ENCODE results near the gene ABCB10. TPM values are rescaled to one million over a fixed set of nuclear protein-coding genes. Genes with fewer than 3 reads are reported as not detected.
"Not testable (repeated sequence)": the region's sequence is repeated elsewhere in the genome, so short reads cannot be mapped to it uniquely, and the experiment has no call there.

The ABCB10 gene
- total RNA-seq, 1 donor from 2014 or later, result 18.8 TPM

DNA sequence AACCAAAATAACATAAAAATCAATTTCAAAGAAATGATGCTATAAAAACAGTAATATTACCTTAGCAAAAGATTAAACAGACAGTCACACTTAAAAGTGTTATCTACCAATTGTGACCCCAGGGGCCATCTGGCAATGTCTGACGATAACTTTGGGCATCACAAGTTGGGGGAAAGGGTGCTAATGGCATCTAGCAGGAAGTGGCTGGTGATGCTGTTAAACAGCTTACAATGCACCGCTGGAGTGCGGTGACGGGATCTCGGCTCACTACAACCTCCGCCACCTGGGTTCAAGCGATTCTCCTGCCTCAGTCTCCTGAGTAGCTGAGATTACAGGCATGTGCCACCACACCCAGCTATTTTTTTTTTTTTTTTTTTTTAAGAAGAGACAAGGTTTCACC is 78.0 kb downstream of the ABCB10 start:
- FAIRE-seq, result no peak
- DNase-seq (ENCODE audit: low spot score in 2 of 2), result no peak

DNA sequence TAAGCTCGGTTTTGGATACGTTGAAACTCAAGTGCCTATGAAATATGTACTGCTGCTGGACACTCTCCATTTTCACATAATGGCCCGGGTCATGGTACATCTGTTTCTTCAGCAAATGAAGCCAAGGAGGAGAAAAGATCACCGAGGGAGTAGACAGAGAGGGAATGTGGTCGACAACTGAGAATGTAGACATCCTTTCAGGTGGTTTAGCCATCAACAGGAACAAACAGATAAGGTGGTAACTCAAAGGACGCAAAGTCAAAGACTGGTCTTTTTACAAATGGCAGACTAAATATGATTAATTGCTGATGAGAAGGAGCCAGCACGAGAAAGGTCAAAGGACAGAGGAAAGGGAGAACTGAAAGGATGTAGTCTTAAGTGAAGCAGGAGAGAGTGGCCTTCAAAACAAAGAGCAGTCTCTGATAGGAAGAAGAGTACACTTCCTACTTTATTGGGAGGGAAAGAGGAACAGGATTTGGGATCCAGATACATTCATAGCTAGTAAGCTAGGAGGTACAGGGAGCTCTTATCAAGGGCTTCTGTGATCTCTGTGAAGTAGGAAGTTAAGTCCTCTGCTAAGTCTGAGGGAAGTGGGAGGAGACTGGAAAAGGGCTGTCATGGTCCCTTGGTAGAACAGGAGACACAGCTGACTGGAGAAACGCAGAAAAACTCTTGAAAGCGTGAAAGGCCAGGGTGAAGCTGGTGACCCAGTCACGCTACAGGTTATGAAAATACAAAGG is 78.7 kb downstream of the ABCB10 start:
- DNase-seq (ENCODE audit: low spot score in 2 of 2) (no peak), FAIRE-seq (no peak)

DNA sequence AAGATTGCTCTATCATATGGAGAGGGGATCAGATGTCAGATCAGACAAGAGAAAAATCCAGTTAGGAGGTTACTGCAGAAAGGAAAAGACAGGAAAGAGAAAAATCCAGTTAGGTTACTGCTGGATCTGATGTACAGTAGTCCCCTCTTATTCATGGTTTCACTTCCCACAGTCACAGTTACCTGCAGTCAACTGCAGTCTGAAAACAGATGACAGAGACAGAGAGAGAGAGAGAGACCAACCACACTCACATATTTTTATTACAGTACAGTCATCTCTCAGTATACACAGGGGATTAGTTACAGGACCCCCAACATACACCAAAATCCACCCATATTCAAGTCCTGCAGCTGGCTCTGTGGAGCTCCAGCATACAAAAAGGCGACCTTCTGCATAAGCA is 79.7 kb downstream of the ABCB10 start:
- DNase-seq (ENCODE audit: low spot score in 2 of 2) (no peak), FAIRE-seq (no peak)

DNA sequence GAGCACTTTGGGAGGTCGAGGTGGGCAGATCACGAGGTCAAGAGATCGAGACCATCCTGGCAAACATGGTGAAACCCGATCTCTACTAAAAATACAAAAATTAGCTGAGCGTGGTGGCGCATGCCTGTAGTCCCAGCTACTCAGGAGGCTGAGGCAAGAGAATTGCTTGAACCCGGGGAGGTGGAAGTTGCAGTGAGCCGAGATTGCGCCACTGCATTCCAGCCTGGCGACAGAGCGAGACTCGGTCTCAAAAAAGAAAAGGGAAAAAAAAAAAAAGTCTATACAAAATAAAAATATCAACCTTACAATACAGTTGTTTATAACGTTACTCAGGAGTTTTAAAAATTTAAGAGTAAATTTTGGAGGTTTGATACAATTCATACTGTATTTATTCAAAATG is 82.6 kb downstream of the ABCB10 start:
- FAIRE-seq, result not testable (repeated sequence)

DNA sequence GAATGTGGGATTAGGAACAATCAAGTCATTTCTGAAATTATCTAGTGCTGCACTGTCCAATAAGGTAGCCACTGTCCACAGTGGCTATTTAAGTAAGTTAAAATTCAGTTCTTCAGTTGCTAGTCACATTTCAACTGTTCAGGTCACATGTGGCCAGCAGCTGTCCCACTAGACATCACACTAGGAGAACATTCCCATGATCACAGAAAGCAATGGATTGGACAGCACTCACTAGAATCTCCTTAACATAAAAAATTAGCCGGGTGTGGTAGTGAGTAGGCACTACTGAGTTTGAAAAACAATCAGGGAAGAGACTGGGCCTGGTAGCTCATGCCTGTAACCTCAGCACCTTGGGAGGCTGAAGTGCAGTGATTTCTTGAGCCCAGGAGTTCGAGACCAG is 84.0 kb downstream of the ABCB10 start:
- DNase-seq (ENCODE audit: low spot score in 2 of 2) (no peak), FAIRE-seq (no peak)

More for the DNA sequence above, 82.6 kb downstream of the ABCB10 start:
- DNase-seq (ENCODE audit: low spot score in 2 of 2), result not testable (repeated sequence)

DNA sequence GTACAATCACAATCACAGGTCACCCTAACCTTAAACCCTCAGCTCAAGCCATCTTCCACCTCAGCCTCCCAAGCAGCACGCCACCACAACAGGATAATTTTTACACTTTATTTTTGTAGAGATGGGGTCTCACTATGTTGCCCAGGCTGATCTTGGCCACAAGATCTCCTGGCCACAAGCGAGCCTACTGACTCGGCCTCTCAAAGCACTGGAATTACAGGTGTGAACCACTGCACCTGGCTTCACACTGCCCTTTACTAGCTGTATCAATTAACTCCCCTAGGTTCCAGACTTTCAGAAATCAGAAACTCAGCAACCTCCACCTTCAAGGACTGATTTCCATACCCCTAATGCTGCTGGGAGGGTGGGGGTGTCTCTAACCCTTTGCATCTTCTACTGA is 87.3 kb downstream of the ABCB10 start:
- no peak for FAIRE-seq
- DNase-seq (ENCODE audit: low spot score in 2 of 2), result no peak

DNA sequence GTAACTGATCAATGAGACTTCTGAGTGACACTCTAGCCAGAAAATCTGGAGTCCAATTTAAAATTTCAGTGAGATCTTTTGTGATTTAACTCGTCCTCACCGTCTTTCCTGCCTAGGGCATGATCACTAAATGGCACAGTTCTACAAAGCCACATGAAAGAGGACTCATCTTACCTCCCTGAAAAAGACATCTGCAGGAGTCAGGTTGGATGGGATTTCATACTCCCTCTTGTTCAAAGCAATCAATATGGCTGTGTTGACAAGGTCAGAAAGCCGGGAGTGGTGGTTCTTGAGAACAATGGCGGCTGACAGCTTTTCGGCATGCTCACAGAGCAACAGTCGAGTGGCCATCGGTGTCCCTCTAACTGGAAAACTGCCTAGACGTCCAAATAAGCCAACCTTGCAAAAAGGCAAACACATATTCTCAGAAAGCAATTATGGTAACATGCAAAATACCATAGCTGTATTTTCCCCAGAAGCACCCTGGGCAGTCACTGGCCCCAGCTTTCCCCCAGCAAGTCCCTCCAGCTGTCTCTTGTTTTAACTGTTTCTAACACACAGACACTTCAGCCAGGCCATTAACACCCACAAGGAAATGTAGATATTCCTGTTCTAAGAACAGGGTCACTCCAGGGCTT is 88.0 kb downstream of the ABCB10 start:
- FAIRE-seq, result no peak
- no peak for DNase-seq (ENCODE audit: low spot score in 2 of 2)

DNA sequence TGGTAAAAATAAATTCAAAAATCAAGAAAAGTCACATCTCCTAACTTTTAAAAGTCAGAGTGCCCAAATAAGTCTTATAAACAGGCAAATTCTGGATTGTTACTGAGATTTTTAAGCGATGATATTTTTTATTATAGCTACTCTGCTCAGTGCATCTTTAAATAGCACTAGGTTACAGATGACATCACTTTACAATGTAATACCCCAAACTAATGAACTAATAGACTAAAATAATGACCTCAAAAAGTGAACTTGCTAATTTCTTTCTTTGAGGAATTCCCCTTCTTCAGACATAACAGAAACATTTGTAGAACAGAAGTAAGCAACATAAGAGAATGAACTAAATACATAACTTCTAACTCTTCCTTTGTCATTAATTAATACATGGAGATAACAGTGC is 91.6 kb downstream of the ABCB10 start:
- DNase-seq (ENCODE audit: low spot score in 2 of 2), result no peak
- FAIRE-seq, result no peak

Small RNA genes within 50 kb of the gene (small RNA-seq; reads per million reads assigned to genes)
- gene HMGN2P19 (not detected), gene RNA5SP78 (not detected), gene RNU4-21P (not detected)

Other genes with a start within 250 kb of the ABCB10 start
- 224 TPM for gene CCSAP, start 215.7 kb downstream of the ABCB10 start, total RNA-seq
- gene ACTA1, start 124.6 kb downstream of the ABCB10 start, total RNA-seq, result 0.41 TPM
- gene NUP133, start 50.4 kb downstream of the ABCB10 start, total RNA-seq, result 65.6 TPM
- gene TAF5L, start 67.4 kb upstream of the ABCB10 start, total RNA-seq, result 32.2 TPM
- 14.7 TPM for gene URB2, start 67.5 kb upstream of the ABCB10 start, total RNA-seq